HG02610 (cell line): ENCODE measurements around the gene FBXO24.
"Not testable (repeated sequence)": the region's sequence is repeated elsewhere in the genome, so short reads cannot be mapped to it uniquely, and the experiment has no call there.

Experiments
- ATAC-seq: cut with Tn5 transposase; IDR thresholded peaks from one replicate; pipeline ENCODE4 v1.9.1; 2021; ENCODE audit warnings: mild to moderate bottlenecking, moderate library complexity; ENCODE audit not compliant: unreplicated experiment

The FBXO24 gene

GRCh38 chr7:100586266-100587025 is at the start of gene FBXO24:
FBXO24 (plus strand) TSS chr7:100586328; CDS start chr7:100586626, 298 bp downstream.
- ATAC-seq: peak; percentile 84

GRCh38 chr7:100536695-100537094 is 49.4 kb upstream of the FBXO24 start:
- ATAC-seq: not testable (repeated sequence)

- no peak for ATAC-seq
These were observed 47.8 kb upstream of the FBXO24 start for GRCh38 chr7:100538348-100538653.

- ATAC-seq: peak; percentile 94
These were observed 47.3 kb upstream of the FBXO24 start, which contains the start of gene AGFG2 for GRCh38 chr7:100538654-100539435. AGFG2 (plus strand) TSS chr7:100539203; CDS start chr7:100539347, 144 bp downstream.

- no peak for ATAC-seq
These were observed 46.6 kb upstream of the FBXO24 start for GRCh38 chr7:100539436-100540006.

- no peak for ATAC-seq
These were observed 45.9 kb upstream of the FBXO24 start for GRCh38 chr7:100540073-100540723.

GRCh38 chr7:100541309-100541708 is 44.8 kb upstream of the FBXO24 start:
- not testable (repeated sequence) for ATAC-seq

- ATAC-seq: no peak
These were observed 42.5 kb upstream of the FBXO24 start for GRCh38 chr7:100543586-100543985.

- ATAC-seq: no peak
These were observed 41.7 kb upstream of the FBXO24 start for GRCh38 chr7:100544386-100544785.

GRCh38 chr7:100544967-100545359 is 41.2 kb upstream of the FBXO24 start:
- no peak for ATAC-seq

- peak; percentile 58 for ATAC-seq
These were observed 40.6 kb upstream of the FBXO24 start for GRCh38 chr7:100545360-100546128.

- ATAC-seq: no peak
These were observed 39.8 kb upstream of the FBXO24 start for GRCh38 chr7:100546129-100546925.

GRCh38 chr7:100546926-100547800 is 39.0 kb upstream of the FBXO24 start:
- ATAC-seq: no peak

- ATAC-seq: no peak
These were observed 38.3 kb upstream of the FBXO24 start for GRCh38 chr7:100547872-100548271.

- ATAC-seq: not testable (repeated sequence)
These were observed 37.7 kb upstream of the FBXO24 start for GRCh38 chr7:100548446-100548845.

GRCh38 chr7:100552532-100552931 is 33.6 kb upstream of the FBXO24 start:
- no peak for ATAC-seq

GRCh38 chr7:100553032-100553431 is 33.1 kb upstream of the FBXO24 start:
- ATAC-seq: no peak

GRCh38 chr7:100555701-100556100 is 30.4 kb upstream of the FBXO24 start:
- no peak for ATAC-seq

- no peak for ATAC-seq
These were observed 29.6 kb upstream of the FBXO24 start for GRCh38 chr7:100556541-100556940.
